GM19193 (cell line): ENCODE measurements around the gene MVK.

Experiments
- POLR2A ChIP-seq: IDR thresholded peaks from 4 replicates; pipeline ENCODE4 v1.6.1; 2011; ENCODE audit not compliant: insufficient read depth, insufficient read length; ENCODE audit errors: extremely low read depth

The MVK gene

DNA sequence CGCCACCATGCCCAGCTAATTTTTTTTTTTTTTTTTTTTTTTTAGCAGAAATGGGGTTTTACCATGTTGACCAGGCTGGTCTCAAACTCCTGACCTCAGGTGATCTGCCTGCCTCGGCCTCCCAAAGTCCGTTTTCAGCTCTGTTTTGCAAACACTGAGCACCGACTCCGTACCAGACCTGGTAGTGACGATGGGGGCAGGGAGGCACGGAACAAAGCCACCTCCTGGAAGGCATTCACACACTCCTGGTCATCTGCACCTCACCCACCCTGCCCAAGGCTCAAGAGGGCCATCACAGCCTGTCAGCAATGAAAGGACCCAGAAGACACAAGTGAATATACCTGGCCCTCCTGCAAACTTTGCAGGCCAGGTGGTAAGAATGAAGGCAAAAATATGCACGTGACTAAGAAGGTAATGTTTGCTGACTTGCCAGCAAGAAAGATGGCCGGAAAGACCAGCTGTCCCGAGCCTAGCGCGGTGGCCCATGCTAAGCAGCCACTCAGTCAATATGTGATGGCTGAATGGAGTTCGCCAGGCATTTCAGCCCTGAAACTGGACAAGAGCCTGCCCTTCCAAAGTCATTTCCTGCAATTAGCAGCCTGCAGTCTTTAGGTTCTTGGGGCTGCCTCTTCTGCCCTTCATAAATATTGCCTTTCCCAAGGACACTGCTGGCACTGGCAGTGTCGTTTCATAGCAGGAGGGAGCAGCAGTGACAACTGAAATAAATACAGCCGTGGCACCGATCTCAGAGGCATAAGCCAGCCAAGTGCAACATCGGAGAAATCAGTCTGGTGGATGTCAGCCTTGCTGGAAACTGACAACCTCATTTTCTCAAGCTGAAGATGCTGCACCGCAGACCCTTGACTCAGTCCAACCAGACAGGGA, 17.9 kb upstream of the MVK start:
- TF ChIP-seq POLR2A: no peak

DNA sequence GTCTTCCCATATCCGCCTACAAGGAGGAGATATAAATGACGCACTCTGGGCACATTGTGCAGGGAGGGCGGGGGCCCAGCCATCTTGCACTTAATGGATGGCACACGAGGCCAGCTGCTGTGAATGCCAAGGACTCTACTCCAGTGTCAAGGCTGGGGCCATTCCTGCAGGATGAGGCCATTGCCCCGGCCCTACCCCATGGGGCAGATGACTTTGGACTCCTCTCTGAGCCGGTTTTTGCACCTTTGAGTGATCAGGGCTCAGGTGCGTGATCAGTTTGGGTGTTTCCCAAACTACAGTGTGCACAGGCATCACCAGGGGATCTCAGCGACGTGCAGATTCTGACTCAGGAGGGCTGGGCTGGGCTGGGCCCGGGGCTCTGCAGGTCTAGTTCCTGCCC, 16.4 kb upstream of the MVK start:
- no peak for TF ChIP-seq POLR2A

GRCh38 chr12:109557805-109558204, 15.8 kb upstream of the MVK start:
- TF ChIP-seq POLR2A: no peak

DNA sequence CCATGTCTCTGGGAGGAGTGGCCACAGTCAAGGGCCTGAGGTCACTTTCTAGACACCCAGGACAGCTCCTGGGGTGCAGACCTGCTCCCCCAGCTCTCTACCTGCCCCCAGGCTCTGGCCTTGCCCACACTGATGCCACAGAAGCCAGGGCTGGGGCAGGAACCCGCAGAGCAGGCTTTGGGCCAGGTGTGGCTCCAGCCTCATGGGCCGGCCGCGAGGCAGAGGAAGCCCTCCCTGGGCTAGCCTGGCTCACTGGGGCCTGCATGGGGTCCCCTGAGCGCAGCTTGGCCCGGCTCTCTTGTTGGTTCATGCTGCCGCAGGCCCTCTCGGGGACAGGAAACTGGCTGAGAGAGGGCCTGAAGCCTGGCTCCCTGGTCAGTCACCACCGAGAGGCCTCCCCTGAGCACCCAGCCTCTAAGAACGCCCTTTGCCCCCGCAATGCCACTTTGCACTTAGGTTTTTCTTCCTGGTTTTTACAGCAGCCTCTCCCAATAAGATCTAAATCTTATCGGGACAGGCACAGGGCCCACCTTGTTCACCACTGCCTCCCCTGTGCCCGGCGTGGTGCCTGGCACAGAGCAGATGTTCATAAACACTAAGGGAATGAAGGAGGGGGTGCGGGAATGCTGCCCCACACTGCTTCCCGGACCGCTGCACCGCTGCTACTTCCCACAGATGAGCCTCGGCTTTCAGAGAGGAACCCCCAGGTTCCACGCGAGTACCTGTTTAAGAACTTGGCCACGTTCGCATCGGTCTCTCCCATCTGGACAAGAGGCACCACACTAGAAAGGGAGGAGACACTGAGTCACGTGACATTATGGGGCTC, 15.0 kb upstream of the MVK start:
- TF ChIP-seq POLR2A: no peak

DNA sequence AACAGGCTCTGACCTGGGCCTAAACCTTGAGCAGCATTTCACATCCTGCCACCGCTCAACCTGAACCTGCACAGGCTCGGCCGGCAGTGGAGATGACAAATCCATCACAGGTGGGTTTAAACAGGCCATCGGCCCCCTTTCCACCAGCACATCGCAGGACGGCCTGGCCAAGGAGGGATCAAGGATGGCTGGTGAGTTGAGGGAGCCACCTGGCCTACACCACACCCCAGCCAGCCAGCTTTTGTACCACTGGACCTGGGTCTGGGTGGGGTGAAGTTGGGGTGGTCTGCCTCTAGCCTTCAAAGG, 14.4 kb upstream of the MVK start:
- no peak for TF ChIP-seq POLR2A

GRCh38 chr12:109559601-109560000, 14.0 kb upstream of the MVK start:
- no peak for TF ChIP-seq POLR2A

DNA sequence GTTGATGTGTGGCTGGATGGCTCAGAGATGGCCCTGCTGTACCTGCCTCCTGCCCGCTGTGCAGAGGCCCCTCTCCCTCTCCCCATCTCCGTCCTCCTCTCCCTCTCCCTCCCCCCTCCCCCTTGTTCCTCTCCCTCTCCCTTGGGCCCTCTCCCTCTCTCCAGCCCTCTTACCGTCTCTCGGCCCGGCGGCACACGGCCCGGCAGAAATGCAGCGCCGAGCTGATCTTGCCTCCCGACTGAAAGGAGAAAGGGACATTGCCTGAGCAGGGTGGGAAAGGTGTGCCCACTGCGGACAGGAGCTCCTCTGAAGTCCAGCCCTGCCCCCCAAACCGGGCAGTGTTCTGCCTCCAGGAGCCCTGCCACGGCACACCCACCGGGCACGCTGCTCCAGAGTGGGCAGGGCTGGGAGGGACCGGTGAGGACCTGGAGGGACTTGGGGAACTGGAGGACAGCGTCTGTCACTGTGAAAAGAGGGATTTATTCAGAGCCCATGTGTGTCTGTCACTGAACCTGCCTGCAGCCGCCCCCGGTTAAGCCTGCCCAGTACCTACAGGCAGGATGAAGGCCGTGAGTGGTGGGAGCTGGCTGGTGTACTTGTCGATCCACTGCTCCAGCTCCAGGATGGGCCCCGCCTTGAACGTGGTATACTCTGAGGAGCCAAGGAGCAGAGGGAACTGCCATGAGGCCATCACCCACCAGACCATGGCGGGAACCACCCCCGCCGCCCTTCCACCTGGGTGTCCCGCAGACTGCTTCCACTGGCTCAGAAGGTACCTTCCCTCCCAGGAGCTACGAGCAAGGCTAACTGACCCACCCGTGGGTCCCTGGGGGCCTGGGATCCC, 12.5 kb upstream of the MVK start:
- TF ChIP-seq POLR2A: no peak

- TF ChIP-seq POLR2A: no peak
These were observed 11.9 kb upstream of the MVK start for GRCh38 chr12:109561711-109562030.

DNA sequence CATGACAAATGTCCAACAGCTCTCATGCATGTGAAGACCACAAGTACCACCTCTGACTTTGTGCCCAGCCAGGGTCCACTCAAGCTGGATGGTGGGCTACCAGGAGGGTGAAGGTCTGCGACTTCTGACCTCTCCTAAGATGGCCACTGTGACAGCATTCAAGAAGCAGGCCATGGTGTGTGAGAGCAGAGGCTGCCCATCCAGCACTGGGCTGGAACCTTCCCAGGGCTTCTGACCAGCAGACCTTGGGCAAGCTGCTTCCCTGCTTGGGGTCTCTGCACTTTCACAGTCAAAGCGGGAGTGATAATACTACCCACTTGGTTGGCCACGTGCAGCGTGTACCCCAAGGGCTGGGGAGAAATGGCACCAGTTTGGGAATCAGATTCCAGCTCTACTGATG, 10.7 kb upstream of the MVK start:
- TF ChIP-seq POLR2A: no peak

DNA sequence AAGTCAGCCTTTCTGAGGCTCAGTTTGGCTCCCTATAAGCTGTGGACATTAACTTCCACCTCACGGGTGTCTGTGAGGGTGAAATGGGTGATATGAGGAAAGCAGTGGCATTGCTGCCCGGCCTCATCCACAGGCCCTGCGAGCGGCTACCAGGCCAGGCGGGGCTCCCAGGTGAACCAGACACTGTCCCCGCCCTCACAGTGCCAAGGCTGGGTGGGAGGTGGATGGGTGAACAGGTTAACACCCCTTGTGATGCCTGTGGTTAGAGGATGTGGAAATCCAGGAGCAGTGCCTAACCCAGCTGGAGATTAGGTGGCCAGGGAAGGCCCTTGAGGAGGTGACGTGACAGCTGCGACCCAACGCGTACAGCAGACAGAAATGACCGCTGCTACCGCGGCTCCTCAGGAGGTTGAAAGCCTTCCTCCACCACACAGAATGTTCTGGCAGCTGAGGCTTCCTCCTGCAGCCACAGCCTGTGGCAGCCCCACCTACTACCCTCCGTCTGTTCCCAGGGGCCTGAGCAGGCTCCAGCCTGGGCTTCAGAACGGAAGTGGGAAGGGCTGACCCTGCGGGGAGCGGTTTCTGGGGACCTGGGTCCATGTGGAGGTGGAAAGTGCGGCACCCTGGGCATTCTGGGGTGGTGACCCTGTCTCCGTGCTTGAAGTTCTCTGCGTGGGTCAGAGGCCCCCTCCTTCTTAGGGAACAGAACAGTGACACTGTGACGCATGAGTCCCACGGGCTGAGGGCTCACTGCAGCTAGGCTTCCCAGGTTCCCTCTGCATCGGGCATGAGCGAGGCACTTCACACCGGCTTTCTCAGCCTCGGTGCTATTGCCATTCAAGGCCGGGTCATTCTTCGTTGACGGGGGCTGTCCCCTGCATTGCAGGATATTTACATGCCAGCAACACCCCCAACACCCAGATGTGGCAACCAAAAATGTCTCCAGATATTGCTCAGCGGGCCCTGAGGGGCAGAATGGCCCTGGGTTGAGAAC, 10.0 kb upstream of the MVK start:
- no peak for TF ChIP-seq POLR2A

DNA sequence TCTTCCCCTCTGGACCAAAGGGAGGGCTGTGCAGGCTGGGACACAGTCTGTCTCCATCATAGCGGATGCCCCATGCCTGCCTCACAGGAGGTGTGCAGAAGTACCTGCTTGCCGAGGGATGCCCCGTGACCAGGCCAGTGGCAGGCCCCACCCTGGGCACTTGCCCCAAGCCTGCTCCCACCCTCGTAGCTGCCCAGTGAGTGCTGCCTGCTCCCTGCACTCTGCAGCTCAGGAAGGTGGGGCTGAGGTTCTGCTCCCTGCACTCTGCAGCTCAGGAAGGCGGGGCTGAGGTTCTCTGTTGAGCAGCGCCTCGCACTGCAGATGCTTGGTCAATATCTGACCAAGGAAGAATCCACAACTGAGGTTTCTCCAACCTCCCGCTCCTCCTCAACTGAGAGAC, 7.2 kb upstream of the MVK start:
- no peak for TF ChIP-seq POLR2A

DNA sequence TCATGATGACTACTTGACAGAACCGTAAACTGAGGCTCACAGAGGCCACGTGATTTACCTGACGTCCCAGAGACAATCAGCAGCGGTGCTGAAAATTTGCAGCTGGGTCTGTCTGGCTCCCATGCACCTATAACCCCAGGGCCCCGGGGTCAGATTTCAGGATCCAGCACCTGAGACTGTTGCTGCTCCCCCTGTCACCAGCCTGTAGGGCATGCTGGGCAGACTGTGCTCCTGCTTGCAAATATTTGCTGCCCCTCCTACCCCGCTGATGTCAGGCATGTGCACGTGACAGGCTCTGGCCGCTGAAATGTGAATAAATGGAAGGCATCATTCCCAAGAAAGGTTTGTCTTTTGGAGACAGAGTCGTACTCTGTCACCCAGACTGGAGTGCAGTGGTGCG, 6.3 kb upstream of the MVK start:
- no peak for TF ChIP-seq POLR2A

DNA sequence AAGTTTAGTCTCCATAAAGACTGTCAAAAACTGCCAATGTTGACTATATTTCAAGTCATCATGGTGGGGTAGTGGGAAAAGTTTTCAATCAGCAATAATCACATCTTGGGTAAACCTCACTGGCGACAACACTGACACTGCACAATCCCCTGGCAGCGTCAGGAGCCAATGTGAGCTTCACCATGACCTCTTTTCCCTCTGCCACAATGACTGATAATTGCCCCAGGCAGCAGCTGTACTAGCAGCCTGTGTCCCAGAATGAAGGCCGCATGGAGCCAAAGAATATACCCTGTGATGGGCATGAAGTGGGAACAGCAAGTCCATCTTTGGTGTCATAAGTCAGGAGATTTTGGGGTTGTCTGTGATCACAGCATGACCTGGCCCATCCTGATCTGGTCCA, 5.6 kb upstream of the MVK start:
- TF ChIP-seq POLR2A: no peak

GRCh38 chr12:109568486-109568885, 5.1 kb upstream of the MVK start:
- TF ChIP-seq POLR2A: no peak
